Naive thymus-derived CD8-positive, alpha-beta T cell (primary cell): ENCODE data around the gene PEX16. TPM values are rescaled to one million over a fixed set of nuclear protein-coding genes. Genes with fewer than 3 reads are reported as not detected.

ENCODE experiments used
- ATAC-seq, 2 donors: fragments of 150-1000 bp; cut with Tn5 transposase in 1 of 2; sonication (Bioruptor Pico), chemical (Tn5 transposase) in 1 of 2; 1 replicate in 1 of 2; 2 replicates in 1 of 2; pipeline ENCODE4 v1.10.0; 2021; ENCODE audit warnings: mild to moderate bottlenecking in 2 of 2, moderate library complexity in 2 of 2
- POLR2A ChIA-PET: fragments of 350-600 bp; sonication (Branson Sonifier 250); formaldehyde crosslinking; loops from one replicate; lab custom pipeline; 2021; ENCODE audit warnings: antibody characterized with exemption; lab: Charles Lee
- DNase-seq, 10 donors: peaks; one replicate each; pipeline versions ENCODE4 v3.0.0 to v3.0.0-alpha.2; 2020 to 2022
- H3K27ac Mint-ChIP-seq, 10 donors: one replicate each; pipeline ENCODE4 v1.8.0; 2020 to 2022; ENCODE audit warnings: mild to moderate bottlenecking in 10 of 10, mixed read lengths in 10 of 10, moderate library complexity in 4 of 10, inconsistent platforms in 1 of 10
- H3K27me3 Mint-ChIP-seq, 5 donors: one replicate each; pipeline ENCODE4 v1.8.0; 2021 to 2022; ENCODE audit warnings: mixed read lengths in 5 of 5
- H3K36me3 Mint-ChIP-seq, 3 donors: one replicate each; pipeline ENCODE4 v1.8.0; 2020 to 2022; ENCODE audit warnings: mixed read lengths in 3 of 3, mild to moderate bottlenecking in 2 of 3, inconsistent platforms in 1 of 3
- H3K4me1 Mint-ChIP-seq, 4 donors: one replicate each; pipeline ENCODE4 v1.8.0; 2021 to 2022; ENCODE audit warnings: mixed read lengths in 4 of 4
- H3K4me3 Mint-ChIP-seq, 10 donors: one replicate each; pipeline ENCODE4 v1.8.0; 2020 to 2022; ENCODE audit warnings: mild to moderate bottlenecking in 10 of 10, mixed read lengths in 10 of 10, moderate library complexity in 6 of 10, inconsistent platforms in 1 of 10
- H3K9me3 Mint-ChIP-seq, 9 donors: one replicate each; pipeline ENCODE4 v1.8.0; 2020 to 2022; ENCODE audit warnings: mixed read lengths in 9 of 9, mild to moderate bottlenecking in 3 of 9, inconsistent platforms in 1 of 9, moderate library complexity in 1 of 9
- polyA plus RNA-seq, 3 donors: library from polyadenylated mRNA; unstranded; fragments of 300-500 nt; fragmentation: Illumina TruSeq; gene quantifications; one replicate each; pipeline ENCODE4 v1.2.3, GENCODE V29; 2021
- total RNA-seq, 8 experiments: library from RNA in 2 of 8; stranded (reverse) in 2 of 8; gene quantifications; one replicate each; pipeline ENCODE4 v1.2.3 and lab custom pipeline; 2021 to 2026

PEX16 gene
- total RNA-seq: 10 to 100 TPM; 66.8 to 74.1 TPM
- 10 to 100 TPM; 46.1 to 54.1 (median 53.2) TPM for polyA plus RNA-seq
- total RNA-seq (lab: John Stamatoyannopoulos, UW): 44.3 to 54.8 (median 51.9) reads per million in 6 experiments

DNA sequence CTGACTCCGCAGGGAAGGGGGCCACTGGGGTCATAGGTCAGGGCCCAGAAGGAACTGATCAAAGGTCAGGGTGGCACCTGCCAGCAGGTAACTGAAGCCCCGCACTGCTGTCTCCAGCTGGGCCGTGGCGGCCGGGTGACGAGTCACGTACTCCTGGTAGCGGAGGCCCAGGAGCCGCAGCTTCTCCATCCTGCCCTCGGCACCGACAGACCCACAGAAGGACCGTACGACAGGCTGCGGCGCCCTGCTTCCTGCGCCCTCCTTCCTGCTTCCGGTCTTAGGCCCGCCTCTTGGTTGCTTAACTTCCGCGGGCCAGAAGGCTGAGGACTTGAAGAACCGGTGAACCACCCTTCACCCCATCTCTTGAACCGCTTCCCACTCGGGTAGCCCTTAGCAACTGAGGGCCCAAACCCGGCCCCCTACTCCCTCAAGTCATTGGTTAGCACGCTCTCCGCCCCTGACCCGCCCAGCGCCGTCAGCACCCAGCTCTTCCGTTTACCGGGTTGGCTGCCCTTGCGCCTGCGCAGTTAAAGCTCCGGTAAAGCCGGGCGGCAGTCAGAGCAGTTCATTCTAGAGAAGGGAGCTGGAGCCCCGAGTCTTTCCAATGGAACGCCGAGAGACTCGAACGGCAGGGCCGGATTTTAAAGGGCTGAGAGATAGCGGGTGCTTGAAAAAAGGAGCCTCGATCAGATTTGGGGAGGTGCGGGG is at the start of gene PEX16:
PEX16 (minus strand) TSS at position 255 of the 708 bp plus-strand sequence; CDS start at position 189, 66 bp downstream.
- DNase-seq (peak; percentile 89 to 98 (median 96)), ATAC-seq (peak; percentile 90 to 91)
- Mint-ChIP-seq H3K27ac (peak within 1 kb of the TSS; percentile 94 to 100 (median 98)), H3K36me3 (peaks cover 0 to 28% (median 0%) of the 10 kb centered on the region in 3 donors), H3K4me1 (peaks cover 16 to 62% (median 59%) of the 10 kb centered on the region in 4 donors), H3K4me3 (peak within 1 kb of the TSS; percentile 90 to 98 (median 95)), H3K9me3 (no peaks in the 10 kb centered on the region), H3K27me3 (peaks cover 0 to 3% (median 0%) of the 10 kb centered on the region in 5 donors)
- POLR2A ChIA-PET: interaction anchor here (0.5 to 5.3 kb wide), 13 partner anchors 8 to 753 kb away, joined by 3 to 57 read pairs (median 3); partner anchors contain the start of gene CRY2

GRCh38 chr11:45964911-45965389 is 47.3 kb upstream of the PEX16 start:
- POLR2A ChIA-PET: interaction anchor here (1.1 to 1.4 kb wide), 3 partner anchors 42 to 48 kb away, joined by 3 to 5 read pairs (median 4); partner anchors contain the start of genes LARGE2 and PEX16
- Mint-ChIP-seq H3K27ac (no peak overlapping the region), H3K36me3 (peaks cover 0 to 50% (median 9%) of the 10 kb centered on the region in 3 donors), H3K9me3 (no peaks in the 10 kb centered on the region), H3K4me3 (no peak overlapping the region), H3K4me1 (no peaks in the 10 kb centered on the region), H3K27me3 (no peaks in the 10 kb centered on the region)
- ATAC-seq: peak; percentile 92 to 97
- DNase-seq: peak; percentile 14 to 73 (median 55)

DNA sequence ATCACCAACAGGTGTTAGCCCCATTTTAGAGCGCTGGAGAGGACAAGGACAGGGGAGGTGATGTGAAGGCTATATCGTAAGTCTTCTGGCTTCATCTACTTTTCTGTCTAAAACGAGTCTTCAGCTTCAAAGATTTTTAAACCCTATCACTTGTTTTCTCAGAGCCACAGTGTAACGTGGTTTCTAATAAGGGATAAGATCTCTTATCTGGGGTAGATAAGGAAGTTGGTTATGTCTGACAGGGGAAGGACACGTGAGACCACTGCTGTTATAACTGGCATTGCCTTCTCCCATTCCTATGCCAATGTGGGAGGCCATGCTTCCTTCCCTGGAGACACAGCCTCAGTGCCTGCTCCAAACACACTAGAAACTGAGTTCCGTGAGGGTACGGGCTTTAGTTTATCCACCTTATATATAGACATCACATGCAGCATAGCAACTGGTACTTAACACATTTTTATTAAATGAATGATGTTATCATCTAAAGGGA is 44.1 kb upstream of the PEX16 start:
- Mint-ChIP-seq H3K9me3 (no peaks in the 10 kb centered on the region), H3K4me3 (no peak overlapping the region), H3K27me3 (no peaks in the 10 kb centered on the region), H3K4me1 (no peaks in the 10 kb centered on the region), H3K27ac (no peak overlapping the region), H3K36me3 (peaks cover 0 to 42% (median 16%) of the 10 kb centered on the region in 3 donors)
- DNase-seq: no peak
- ATAC-seq: no peak
- POLR2A ChIA-PET: no interaction called here

GRCh38 chr11:45960387-45961095 is 42.9 kb upstream of the PEX16 start:
- POLR2A ChIA-PET: no interaction called here
- DNase-seq (no peak), ATAC-seq (no peak)
- Mint-ChIP-seq H3K9me3 (no peaks in the 10 kb centered on the region), H3K4me3 (no peak overlapping the region), H3K27me3 (no peaks in the 10 kb centered on the region), H3K36me3 (peaks cover 0 to 50% (median 26%) of the 10 kb centered on the region in 3 donors), H3K4me1 (no peaks in the 10 kb centered on the region), H3K27ac (no peak overlapping the region)

DNA sequence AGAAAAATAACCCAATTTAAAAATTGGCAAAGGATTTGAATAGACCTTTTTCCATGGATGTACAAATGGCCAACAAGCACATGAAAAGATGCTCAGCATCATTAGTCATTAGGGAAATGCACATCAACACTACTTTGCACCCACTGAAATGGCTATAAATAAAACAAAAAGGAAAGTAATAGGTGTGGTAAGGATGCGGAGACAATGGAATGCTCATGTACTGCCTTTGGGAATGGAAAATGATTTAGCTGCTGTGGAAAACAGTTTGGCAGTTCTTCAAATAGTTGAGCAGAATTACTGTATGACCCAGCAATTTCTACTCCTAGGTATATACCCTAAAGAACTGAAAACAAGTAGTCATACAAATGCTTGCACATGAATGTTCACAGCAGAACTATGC is 42.2 kb upstream of the PEX16 start:
- Mint-ChIP-seq H3K27ac (no peak overlapping the region), H3K9me3 (no peaks in the 10 kb centered on the region), H3K36me3 (peaks cover 0 to 56% (median 29%) of the 10 kb centered on the region in 3 donors), H3K27me3 (no peaks in the 10 kb centered on the region), H3K4me1 (no peaks in the 10 kb centered on the region), H3K4me3 (no peak overlapping the region)
- ATAC-seq (no peak), DNase-seq (no peak)
- POLR2A ChIA-PET: no interaction called here

- POLR2A ChIA-PET: no interaction called here
- peak overlapping the region in 1 of 10 donors; percentile 6 for H3K27ac Mint-ChIP-seq
- no peaks in the 10 kb centered on the region for H3K9me3 Mint-ChIP-seq
- peaks cover 0 to 2% (median under 1%) of the 10 kb centered on the region in 4 donors for H3K4me1 Mint-ChIP-seq
- H3K27me3 Mint-ChIP-seq: no peaks in the 10 kb centered on the region
- DNase-seq: no peak
- no peak for ATAC-seq
- no peak overlapping the region for H3K4me3 Mint-ChIP-seq
- H3K36me3 Mint-ChIP-seq: peaks cover 0 to 85% (median 25%) of the 10 kb centered on the region in 3 donors
Measured at GRCh38 chr11:45949992-45950407, 32.3 kb upstream of the PEX16 start.

DNA sequence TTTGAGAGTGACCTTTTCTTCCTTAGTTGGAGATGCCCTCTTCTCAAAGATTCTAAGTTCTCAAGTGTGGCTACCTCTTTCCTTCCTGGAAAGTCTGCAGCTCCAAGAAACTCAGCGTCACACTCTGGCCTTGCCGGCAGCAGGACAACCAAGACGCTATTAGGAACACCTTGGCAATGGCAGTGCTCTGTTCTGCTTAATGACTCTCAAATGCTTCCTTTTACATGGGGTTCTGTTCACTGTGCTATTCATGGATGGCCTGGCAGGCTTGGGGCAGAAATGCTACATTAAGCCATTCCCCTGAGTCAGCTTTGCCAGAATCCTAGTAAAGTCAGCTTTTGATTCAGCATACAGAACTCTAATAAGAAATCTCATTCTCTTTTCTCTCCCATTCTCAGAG is 30.7 kb upstream of the PEX16 start:
- Mint-ChIP-seq H3K4me3 (no peak overlapping the region), H3K9me3 (no peaks in the 10 kb centered on the region), H3K36me3 (peaks cover 0 to 92% (median 27%) of the 10 kb centered on the region in 3 donors), H3K27me3 (no peaks in the 10 kb centered on the region), H3K4me1 (peaks cover 0 to 2% (median under 1%) of the 10 kb centered on the region in 4 donors), H3K27ac (no peak overlapping the region)
- POLR2A ChIA-PET: no interaction called here
- no peak for ATAC-seq
- DNase-seq: no peak

GRCh38 chr11:45947885-45948284 is 30.2 kb upstream of the PEX16 start:
- no peak overlapping the region for H3K4me3 Mint-ChIP-seq
- POLR2A ChIA-PET: no interaction called here
- peaks cover 0 to 2% (median 0%) of the 10 kb centered on the region in 4 donors for H3K4me1 Mint-ChIP-seq
- ATAC-seq (no peak), DNase-seq (no peak)
- no peaks in the 10 kb centered on the region for H3K27me3 Mint-ChIP-seq
- H3K36me3 Mint-ChIP-seq: peaks cover 0 to 92% (median 23%) of the 10 kb centered on the region in 3 donors
- H3K27ac Mint-ChIP-seq: peak overlapping the region in 1 of 10 donors; percentile 25
- H3K9me3 Mint-ChIP-seq: no peaks in the 10 kb centered on the region

DNA sequence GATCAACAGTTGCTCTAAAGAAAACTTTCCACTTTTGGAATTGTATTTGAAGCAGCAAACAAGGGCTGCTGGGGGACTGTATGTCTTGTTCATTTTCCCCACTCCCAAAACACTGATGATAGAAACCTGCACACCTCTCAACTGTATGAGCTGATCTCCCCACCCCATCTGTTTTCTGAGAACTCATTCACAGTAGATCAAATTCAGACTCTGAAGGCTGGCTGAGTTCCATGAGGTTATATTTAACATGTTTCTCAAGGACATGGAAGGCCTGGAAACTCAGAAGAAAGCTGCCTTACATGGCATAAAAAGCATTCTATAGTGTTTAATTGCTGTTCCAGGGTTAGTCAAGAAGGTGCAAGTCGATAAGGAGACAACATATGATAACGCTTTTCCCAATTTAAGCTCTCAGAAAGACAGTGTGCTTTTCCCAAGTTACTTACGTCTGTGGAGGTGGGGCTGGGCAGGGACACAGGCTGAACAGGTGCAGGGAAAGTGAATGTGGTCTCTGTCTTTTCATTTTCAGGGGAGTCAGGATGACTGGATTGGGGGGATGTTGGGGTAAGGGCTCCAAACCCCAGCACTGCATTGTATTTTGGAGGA is 27.8 kb upstream of the PEX16 start:
- peaks cover 0 to 87% (median 29%) of the 10 kb centered on the region in 3 donors for H3K36me3 Mint-ChIP-seq
- H3K27me3 Mint-ChIP-seq: no peaks in the 10 kb centered on the region
- no peak for DNase-seq
- no peak for ATAC-seq
- H3K4me1 Mint-ChIP-seq: peaks cover 0 to 2% (median 0%) of the 10 kb centered on the region in 4 donors
- H3K27ac Mint-ChIP-seq: peak overlapping the region in 1 of 10 donors; percentile 54
- H3K9me3 Mint-ChIP-seq: no peaks in the 10 kb centered on the region
- no peak overlapping the region for H3K4me3 Mint-ChIP-seq
- POLR2A ChIA-PET: no interaction called here

- Mint-ChIP-seq H3K36me3 (peaks cover 0 to 67% (median 21%) of the 10 kb centered on the region in 3 donors), H3K4me1 (peaks cover 0 to 10% (median under 1%) of the 10 kb centered on the region in 4 donors), H3K27me3 (no peaks in the 10 kb centered on the region), H3K4me3 (no peak overlapping the region), H3K9me3 (no peaks in the 10 kb centered on the region), H3K27ac (no peak overlapping the region)
- POLR2A ChIA-PET: interaction anchor here (0.5 kb wide), 1 partner anchor 15 kb away, joined by 3 read pairs; no protein-coding TSS in a partner anchor
- ATAC-seq (no peak), DNase-seq (no peak)
Measured at GRCh38 chr11:45942381-45942780, 24.7 kb upstream of the PEX16 start.

GRCh38 chr11:45941285-45941684 is 23.6 kb upstream of the PEX16 start:
- Mint-ChIP-seq H3K4me1 (peaks cover 0 to 16% (median under 1%) of the 10 kb centered on the region in 4 donors), H3K27me3 (no peaks in the 10 kb centered on the region), H3K4me3 (no peak overlapping the region), H3K27ac (no peak overlapping the region), H3K36me3 (peaks cover 0 to 65% (median 25%) of the 10 kb centered on the region in 3 donors), H3K9me3 (no peaks in the 10 kb centered on the region)
- no peak for ATAC-seq
- DNase-seq: no peak
- POLR2A ChIA-PET: no interaction called here

DNA sequence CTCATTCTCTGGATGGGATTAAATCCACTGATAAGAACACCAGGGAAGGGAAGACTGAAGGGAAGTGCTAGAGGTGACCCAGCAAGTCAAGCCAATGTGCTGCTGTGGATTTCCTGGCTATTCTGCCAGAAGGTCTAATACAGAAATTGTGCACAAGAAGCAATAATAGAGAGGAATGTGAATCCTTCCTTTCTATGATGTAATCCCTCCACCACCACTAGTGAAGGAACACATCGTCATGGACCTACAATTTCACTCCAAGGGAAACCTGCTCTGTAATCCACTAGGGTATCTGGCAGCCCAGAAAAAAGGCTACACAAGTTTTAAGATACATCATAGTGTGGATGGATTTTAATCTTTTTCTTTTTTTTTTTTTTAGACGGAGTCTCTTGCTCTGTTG is 22.2 kb upstream of the PEX16 start:
- H3K27ac Mint-ChIP-seq: peak overlapping the region in 1 of 10 donors; percentile 14

More for the DNA sequence above, 22.2 kb upstream of the PEX16 start:
- H3K9me3 Mint-ChIP-seq: no peaks in the 10 kb centered on the region
- ATAC-seq (no peak), DNase-seq (no peak)
- H3K4me3 Mint-ChIP-seq: no peak overlapping the region
- peaks cover 0 to 63% (median 13%) of the 10 kb centered on the region in 3 donors for H3K36me3 Mint-ChIP-seq
- POLR2A ChIA-PET: interaction anchor here (0.6 kb wide), 2 partner anchors 77 to 566 kb away, joined by 3 read pairs; no protein-coding TSS in a partner anchor
- H3K4me1 Mint-ChIP-seq: peaks cover 0 to 25% (median 0%) of the 10 kb centered on the region in 4 donors
- no peaks in the 10 kb centered on the region for H3K27me3 Mint-ChIP-seq
